Measurements from ENCODE around the gene SLC6A18.

DNA sequence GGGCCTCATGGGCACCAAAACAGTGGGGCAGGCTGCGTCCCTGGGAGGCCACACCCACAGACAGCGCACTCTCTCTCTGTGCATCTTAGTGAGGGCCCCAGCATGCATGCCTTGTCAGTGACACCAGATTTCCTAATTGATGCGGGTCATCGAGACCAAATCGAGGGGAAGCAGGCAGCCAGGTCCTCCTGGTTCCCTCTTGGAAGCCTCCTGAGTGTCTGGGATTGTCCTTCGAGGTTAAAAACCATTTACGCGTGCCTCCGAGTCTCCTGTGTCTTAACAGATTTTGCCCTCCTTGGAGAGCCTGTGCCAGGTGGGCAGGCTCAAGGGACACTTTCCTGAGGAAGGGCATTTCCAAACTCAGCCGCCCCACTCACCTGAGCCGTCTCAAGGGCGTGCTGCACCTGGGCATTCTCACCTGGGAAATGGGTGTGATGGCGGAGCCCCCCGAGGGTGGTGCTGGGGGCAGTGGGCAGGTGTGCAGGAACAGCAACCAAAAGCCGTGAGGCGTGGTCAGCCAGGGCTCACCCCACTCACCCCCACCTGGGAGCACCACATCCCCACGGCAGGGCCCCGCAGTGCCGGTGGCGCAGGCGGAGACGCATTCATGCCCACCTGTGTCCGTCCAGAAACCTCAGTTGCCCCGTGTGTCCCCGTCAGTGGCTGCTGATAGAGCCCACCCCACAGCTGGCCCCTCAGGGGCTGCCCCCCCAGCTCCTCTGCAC lies 21.1 kb upstream of the SLC6A18 start:
- TF ChIP-seq, protein P1, sequence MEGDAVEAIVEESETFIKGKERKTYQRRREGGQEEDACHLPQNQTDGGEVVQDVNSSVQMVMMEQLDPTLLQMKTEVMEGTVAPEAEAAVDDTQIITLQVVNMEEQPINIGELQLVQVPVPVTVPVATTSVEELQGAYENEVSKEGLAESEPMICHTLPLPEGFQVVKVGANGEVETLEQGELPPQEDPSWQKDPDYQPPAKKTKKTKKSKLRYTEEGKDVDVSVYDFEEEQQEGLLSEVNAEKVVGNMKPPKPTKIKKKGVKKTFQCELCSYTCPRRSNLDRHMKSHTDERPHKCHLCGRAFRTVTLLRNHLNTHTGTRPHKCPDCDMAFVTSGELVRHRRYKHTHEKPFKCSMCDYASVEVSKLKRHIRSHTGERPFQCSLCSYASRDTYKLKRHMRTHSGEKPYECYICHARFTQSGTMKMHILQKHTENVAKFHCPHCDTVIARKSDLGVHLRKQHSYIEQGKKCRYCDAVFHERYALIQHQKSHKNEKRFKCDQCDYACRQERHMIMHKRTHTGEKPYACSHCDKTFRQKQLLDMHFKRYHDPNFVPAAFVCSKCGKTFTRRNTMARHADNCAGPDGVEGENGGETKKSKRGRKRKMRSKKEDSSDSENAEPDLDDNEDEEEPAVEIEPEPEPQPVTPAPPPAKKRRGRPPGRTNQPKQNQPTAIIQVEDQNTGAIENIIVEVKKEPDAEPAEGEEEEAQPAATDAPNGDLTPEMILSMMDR (IDR thresholded peaks at IDR 0.05; ENCODE audit: low read length), result no peak
- TF ChIP-seq EZH2 (optimal IDR thresholded peaks at IDR 0.05; ENCODE audit: low read depth, low read length), result no peak
